Cerebellar cortex (tissue), 1 donor: ENCODE measurements around the gene GPR15.

Experiments
- DNase-seq: peaks from one replicate; pipeline ENCODE4 v3.0.0-alpha.2; 2015; ENCODE audit warnings: low spot score

The GPR15 gene

DNA sequence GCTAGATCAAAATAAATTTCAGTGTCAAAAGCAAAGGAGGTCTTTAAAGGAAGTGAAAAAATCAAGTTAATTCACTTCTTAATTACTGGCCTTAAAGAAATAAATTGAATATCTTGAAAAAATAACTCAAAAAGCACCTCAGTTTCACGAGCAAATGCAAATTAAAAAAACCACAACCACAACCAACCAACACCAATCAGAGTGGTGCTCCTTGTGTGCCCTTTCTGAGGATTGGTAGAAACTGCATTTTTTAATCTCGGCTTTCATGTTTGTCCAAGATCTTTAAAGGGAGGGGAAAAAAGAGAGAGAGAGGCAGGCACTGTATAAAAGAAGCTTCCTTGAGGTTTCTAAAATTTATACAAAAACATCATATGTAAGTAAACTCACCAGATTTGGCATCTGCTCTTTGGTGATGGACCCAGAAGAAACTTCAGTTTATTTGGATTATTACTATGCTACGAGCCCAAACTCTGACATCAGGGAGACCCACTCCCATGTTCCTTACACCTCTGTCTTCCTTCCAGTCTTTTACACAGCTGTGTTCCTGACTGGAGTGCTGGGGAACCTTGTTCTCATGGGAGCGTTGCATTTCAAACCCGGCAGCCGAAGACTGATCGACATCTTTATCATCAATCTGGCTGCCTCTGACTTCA is at the start of gene GPR15:
Gene GPR15, plus strand, starts transcription at position 357 of the 653 bp plus-strand sequence. Its CDS starts 56 bp downstream, at position 413.
- no peak for DNase-seq

DNA sequence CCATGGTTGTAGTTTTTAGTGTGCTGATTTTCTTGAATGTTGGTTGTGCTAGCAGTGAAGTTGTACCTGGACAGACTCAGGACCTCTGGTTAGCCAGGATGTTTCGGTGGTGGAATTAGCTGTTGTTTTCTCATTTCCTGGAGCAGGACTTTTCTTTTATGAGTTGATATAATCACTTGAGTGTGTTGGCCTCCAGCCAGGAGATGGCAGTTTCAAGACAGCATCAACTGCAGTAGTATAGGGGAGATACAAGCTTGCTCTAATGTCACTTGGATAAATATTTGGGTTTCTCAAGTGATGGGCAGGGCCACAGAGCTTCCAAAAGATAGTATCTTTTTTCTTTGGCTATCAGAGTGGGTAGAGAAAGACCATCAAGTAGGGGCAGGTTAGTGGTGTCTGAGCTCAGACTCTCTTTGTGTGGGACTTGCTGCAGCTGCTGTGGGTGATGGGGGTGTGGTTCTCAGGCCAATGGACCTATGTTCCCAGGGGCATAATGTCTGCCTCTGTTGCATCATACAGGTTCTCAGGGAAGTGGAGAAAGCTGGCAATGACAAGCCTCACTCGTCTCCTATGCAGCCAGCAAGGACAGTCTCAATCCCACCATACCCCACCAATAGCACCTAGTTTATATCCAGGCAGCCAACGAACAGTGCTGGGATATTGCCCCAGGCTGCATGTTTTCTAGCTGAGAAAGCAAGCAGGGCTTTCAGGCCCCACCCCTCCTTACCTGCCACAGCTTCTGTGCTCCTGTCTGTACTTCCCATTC is 48.9 kb upstream of the GPR15 start:
- no peak for DNase-seq

DNA sequence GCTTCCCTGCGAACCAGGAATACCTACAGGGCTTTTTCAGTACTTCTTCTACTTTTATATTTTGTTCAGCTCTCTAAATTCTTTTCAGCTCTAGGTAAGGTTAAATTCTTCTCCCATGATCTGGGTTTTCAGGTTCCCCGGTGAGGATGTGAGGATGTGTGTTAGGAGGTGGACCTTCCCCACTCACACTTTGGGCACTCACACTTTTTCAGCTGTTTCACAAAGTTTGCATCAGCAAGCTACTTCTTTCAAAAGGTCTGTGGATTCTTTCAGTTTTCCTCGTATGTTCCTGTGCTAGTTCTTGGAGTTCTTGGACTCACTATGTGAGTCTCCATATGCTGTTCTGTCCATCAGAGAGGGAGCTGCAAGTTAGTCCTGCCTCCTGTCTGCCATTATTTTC is 48.2 kb upstream of the GPR15 start:
- DNase-seq = no peak

DNA sequence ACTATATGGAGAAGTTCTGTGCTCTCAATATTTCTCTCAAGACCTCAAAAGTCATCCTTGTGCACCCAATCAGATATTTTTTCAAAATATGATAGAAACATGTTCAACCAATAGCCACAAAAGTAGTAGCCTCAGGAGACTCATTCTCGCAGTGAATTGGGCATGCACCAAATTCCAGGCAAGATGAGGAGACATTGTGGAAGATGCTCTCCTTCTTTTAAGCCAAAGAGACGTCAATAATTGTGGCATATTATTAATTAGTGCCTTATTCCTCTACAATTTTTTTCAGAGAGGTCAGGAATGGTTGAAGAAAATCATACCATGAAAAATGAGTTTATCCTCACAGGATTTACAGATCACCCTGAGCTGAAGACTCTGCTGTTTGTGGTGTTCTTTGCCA is 34.4 kb upstream of the GPR15 start, which contains the start of gene OR5K2:
Gene OR5K2, plus strand, starts transcription at position 301 of the 400 bp plus-strand sequence. Its CDS starts 0 bp downstream, at position 301.
- DNase-seq = no peak

DNA sequence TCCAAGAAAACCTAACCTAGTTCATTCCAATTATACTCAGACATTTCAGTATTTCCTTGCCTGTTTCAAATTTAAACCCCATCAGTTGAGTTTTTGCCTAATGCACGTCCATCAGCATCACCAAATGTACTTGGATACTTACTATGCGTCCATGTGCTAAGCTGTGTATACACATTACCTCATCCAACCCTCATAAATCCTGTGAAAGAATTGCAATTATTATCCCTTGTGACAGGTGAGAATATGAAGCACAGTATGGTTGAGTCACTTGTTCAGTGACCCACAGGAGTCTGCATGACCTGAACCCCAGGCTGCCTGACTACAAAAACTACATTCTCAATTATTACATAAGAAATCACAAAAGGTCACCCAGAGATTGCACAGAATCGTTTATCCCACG is 31.8 kb upstream of the GPR15 start:
- DNase-seq = no peak

DNA sequence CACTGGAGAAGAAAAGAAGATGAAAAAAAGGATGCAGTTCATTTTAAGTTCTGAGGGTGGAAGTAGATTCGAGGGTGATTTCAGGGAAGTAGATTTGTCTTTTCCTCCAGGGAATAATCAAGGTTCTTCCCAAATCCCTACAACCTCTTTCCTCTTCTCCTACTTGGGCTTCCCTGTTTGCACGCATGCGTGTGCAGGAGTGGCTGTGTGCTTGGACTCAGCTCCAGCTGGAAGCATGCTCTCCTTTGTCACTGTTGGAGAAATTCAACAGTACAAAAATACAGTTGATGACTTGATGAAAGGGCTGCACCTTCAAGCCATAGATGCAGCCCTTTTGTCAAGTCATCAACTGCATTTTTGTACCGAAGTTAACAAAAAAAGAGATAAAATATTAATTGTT is 30.5 kb upstream of the GPR15 start:
- DNase-seq = no peak

DNA sequence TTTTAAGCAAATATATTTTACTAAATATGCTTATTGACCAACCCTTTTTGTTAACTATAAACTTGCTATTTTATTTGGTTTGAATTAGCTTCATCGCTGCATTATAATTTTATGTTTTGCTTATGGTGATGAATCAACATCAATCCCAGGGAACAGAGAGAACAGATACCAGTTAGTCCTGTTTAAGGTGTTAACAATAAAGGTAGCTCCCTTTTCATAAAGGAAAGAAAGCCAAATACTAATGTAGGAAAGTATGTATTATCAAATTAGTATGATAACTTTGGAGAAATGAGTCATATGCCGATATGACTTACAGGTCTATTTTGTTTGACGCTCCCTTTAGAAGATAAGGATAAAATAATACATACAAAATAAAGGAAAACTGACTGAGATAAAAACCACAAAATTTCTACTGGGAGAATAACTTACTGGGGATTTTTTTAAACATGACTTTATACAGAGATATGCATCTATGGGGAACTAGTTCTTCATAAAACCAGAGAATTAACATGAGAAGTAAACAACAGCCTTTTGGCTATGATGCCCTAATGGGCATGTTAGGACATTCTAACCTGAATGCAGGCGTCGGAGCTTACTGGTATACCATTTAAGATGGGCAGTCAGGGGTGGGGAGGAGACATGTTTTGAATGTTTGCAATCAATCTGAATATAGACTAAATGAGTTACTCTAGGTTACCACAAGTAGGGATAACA is 29.8 kb upstream of the GPR15 start:
- DNase-seq = no peak

DNA sequence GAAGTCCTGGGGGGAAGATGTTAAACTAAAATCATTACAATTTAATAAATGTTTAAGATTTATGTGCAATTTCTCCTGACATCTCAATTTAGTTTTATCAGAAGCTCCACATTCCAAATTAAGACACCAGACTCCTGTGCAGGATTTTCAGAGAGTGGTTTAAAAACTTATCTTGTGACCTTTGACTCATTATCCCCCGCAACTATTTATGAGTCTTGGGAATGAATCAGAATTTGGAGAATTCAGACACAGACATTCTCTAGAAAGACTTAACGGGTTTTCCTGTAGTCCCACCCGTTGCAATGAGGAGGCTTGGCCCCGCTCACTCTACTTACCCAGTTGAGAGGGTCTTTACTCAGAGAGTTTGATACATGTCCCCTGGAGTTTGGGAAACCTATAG is 27.2 kb upstream of the GPR15 start:
- DNase-seq = no peak

DNA sequence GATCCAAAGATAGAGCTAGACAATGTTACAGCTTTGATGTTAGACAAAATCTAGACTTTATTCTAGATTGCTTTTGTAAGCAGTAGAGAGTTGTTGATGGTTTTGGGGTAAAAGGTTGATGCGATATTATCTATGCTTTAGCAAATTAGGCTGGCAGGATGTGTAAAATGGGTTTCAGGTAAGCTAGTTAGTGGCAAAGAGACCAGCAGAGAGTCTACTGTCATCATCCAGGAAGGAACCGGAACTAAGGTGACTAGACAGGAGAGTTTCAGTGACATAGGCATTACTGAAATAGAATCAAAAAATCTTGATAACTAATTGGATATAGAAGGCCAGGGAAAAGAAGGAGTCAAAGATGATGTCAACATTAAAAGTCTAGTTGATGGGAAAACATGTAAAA is 23.2 kb upstream of the GPR15 start:
- no peak for DNase-seq

DNA sequence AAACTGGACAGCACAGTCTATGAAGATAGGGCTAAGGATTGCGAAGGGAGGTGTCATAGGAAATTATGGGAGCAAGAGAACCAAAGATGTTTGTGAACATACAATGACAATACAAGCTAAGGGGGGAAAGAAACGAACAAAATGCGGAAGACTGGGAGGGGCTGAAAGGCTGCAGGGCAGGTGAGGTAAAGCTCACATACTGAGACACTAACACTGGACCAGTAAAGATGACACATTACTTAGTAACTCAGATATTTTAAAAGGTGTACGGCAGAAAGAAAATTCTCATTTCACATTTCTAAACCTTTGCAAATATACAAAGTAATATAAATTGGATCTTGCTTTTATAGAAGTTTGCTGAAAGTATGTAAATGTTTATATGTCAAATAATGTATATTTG is 19.2 kb upstream of the GPR15 start:
- DNase-seq = no peak

DNA sequence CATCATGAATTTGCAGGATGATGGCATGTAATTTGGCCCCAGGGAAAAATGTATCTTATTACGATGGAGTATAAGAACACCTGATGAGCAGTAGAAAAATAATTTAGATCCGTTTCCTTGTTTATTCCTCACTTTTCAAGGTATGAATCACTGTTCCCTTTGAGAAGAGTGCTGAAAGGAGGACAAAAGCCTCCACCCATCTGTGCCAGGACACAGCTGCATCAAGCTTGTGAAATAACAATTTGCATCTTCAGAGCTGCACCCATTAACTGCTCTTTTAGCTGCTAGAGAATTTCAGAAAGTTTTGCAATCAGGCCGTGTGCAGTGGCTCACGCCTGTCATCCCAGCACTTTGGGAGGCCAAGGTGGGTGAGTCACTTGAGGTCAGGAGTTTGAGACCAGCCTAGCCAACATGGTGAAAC is 18.7 kb upstream of the GPR15 start:
- DNase-seq = no peak

DNA sequence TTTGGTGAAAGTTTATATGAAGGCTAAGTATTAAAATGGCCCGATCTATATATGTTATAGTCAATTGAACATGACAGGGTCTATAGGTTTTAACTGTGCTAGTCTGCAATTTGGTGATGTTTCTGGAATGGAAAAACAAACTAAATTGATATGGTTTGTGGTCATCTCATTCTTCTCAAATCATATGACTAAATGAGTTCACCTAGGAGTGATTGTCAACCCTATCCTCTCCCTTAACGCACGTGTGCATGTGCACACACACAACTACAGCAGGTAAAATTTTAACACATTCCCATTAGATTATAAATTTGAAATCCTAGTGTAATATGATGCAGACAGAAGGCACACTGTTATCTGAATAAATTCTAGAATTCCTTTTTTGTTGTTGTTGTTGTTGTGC is 18.0 kb upstream of the GPR15 start:
- no peak for DNase-seq

DNA sequence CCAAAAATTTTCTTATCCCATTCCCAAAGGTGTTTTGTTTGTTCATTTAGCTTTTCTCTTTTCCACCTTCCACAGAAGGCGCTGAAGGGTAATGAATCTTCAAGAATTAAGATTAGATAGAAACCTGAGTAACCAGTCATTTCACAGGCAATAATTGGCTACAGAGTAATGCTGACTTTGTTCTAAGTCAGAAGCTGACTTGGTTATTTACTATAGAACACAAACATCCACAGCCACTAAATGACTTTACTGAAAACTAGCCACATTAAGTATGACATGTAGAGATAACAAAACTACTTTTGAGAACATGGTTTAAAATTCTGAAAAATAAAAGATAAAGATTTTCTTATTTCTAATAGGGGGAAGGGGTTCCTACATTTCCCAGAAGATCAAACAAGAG is 16.8 kb upstream of the GPR15 start:
- no peak for DNase-seq

DNA sequence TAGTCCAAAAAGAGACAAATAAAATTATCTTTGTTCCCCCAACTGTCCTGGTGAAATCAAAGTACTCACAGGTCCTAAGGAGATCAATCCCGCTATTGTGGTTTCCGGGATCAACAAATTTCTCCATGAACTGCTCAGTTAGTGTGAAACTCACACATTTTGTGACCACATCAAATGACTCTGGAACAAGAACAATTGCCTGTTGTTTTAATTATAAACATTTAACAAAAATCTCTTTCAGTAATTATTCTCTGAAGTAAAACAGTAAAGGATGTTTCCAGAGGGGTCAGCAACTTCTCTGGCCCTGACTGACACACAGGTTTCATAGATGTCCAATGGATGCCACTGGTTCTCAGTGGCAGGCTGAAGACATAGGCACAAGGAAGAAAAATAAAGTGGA is 13.0 kb upstream of the GPR15 start:
- no peak for DNase-seq

DNA sequence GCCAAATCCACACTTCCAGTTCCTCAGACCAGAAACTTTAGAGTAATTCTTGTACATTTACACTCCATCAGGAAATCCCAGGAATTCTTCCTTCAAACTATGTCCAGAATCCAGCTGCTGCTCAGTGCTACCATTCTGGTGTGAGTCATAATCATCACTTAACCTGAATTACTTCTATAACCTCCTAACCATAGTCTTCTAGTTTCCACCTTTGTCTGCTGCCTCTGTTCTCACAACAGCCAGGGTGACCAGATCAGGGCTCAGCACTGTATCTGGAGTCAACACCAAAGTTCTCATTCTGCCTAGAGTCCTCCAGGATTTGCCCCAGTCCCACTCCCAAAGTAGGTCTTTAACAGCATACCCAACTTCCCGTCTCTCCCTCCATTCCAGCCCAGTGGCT is 12.4 kb upstream of the GPR15 start:
- no peak for DNase-seq

DNA sequence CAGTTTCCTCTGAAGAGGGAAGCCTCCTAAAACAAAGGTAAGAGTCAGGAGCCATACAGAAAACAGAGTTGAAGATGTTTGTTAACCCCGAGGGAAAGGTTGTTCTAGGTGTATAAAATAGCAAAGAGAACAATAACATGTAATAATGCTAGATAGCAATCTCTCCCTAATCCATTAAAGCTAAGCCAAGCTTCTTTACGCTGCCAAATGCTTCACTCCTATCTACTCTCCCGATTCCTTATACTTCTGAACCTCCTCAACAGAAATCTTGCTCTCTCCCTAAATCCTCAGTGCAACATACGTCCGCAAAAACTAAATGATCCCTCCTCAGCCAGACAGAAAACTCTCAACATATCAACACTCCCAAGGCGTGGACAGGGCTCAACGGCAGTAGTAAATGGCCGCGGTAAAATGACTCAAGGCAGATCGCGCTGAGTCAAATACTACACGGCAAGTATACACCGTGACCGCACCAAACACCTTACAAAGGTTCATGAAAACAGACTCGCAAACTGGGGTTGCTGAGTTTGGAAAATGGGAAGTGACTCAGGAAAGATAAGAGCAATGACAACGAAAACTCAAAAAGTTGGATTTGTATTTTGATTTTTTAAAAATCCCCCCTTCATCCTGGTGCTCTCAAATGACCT is 9.8 kb upstream of the GPR15 start:
- DNase-seq = peak; percentile 62

DNA sequence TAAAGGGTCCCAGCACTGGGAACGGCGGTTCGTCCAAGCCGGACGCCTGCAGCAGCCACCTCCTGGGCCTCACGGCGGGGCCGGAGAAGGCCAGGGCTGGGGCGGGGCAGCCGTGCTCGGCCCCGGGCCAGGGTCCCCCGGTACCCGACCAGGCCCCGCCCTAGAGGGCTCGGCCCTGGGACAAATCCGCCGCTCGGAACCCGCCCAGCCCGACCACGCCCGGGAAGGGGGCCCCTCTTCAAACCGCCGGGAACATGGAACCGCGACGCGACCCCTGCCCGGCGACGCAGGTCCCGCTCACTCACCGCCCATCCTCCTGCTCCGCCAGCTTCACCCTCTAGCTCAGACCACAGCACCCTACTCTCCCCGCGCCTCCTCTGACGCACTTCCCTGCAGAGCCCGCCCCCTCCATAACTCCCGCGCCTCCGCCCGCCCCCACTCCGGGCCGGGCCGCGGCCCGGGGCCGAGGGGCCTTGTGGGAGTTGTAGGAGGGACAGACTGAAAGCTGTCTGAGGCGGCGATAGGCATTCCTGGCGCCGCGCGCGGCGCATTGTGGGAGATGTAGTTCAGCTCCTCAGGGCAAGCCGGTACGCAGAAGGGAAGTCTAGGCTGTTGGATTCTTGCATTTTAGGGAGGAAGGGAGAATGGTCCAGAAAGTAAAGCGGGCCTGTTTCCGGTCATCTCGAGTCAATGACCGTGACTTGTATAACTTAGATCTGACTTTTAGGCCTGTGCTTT is 9.1 kb upstream of the GPR15 start, which contains the start of gene CLDND1:
Gene CLDND1, minus strand, starts transcription at position 359 of the 738 bp plus-strand sequence. CDS start 1,478 bp downstream, outside the sequence.
- DNase-seq = peak; percentile 98

DNA sequence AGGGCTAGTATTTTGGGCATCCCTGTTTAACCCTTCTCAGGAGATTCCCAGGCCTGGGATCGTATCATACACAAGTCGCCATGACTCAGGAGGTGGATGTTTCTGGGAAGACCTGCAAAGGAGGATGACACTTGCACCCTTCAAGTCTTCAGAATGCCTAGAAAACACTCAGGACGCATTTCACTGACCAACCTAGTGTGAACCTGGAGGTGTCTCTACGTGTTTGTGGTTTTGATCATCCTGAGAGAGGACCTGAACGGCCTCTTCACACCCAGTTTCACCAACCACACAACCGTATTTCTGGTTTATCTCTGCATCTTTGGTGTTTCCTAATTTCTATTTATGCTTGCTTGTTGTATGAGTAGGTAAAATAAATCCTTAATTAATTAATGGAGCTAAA is 6.3 kb upstream of the GPR15 start:
- DNase-seq = no peak

DNA sequence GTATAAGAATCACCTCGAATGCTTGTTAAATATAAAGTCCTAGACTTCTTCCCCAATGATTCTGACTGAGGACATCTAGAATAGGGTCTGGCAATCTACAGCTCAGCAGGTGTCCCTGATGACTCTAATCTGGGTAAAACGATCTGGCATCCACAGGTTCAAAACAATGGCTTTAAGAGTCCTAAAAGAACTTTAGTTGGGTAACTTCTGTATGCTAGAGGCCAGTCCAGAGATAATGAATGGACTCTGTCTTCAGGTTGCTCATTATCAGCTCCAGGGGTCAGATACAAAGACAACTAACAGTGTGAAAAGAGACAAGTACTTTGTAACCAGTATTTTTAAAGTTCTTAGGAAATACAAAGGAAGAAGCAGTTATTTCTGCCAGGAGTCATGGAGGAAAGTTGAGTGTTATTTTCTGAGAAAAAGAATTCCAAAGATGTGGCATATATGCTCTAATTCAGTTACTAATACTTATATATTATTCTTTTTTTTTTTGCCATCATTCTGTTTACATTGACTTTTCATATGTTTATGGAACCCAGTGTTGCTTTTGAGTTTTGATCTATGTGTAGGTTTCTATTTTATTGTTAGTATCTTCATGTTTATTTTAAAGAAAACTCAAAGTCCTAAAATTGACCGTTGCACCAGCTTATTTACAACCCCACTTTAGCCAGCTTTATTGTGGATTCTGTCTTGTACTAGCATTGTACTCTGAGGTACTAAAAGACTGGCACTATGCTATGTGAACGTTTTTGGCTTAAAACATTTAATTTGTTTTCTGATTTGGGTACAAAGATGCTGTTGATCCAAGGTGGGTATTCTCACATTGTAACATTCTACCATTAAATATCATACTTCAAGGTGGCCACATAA is 3.1 kb upstream of the GPR15 start:
- no peak for DNase-seq

DNA sequence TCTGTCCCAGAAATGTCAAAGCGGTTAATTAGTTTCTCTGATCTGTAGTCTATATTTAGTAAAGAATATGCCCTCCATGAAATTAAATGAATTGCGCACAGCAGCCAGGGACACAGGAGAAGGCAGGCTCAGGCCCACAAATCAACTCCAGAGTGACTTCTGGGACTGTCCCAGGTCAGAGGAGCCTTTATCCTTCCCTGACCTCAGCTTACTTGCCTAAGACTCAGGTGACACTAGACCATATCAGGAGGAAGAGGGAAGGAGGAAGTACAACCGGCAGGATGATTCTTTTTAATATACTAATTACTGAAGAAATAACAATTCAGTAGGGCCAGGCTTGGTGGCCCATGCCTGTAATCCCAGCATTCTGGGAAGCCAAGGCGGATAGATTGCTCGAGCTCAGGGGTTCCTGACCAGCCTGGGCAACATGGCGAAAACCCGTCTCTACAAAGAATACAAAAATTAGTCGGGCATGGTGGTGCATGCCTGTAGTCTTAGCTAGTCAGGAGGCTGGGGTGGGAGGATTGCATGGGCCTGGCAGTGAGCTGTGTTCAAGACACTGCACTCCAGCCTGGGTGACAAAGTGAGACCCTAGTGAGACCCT is 1.8 kb upstream of the GPR15 start:
- no peak for DNase-seq
